GM12878 (cell line): Measurements from ENCODE around the gene TGIF2. TPM values are rescaled to one million over a fixed set of nuclear protein-coding genes. Genes with fewer than 3 reads are reported as not detected.

Experiments
- BCLAF1 ChIP-seq: fragments of 450-650 bp; IDR thresholded peaks from 2 replicates; pipeline ENCODE4 v1.6.1; 2017; ENCODE audit warnings: antibody characterized with exemption, mild to moderate bottlenecking, moderate library complexity
- CBX5 ChIP-seq: sonication (generic); IDR thresholded peaks from 2 replicates; pipeline ENCODE4 v1.6.1; 2016; ENCODE audit warnings: low read depth, moderate library complexity, mild to moderate bottlenecking, inconsistent platforms
- CHD1 ChIP-seq: IDR thresholded peaks from 2 replicates; pipeline ENCODE4 v1.6.1; 2012; ENCODE audit warnings: low read depth, low read length, improper control_type of control experiment
- ELK1 ChIP-seq: IDR thresholded peaks from 2 replicates; pipeline ENCODE4 v1.6.1; 2012; ENCODE audit warnings: low read depth, low read length, improper control_type of control experiment
- FOXK2 ChIP-seq: fragments of 450-650 bp; IDR thresholded peaks from 2 replicates; pipeline ENCODE4 v1.6.1; 2017; ENCODE audit warnings: mild to moderate bottlenecking, moderate library complexity
- IRF4 ChIP-seq: IDR thresholded peaks from 2 replicates; pipeline ENCODE4 v1.6.1; 2011; ENCODE audit warnings: low read depth, low read length
- JUND ChIP-seq: IDR thresholded peaks from 2 replicates; pipeline ENCODE4 v1.6.1; 2012; ENCODE audit warnings: low read depth, mild to moderate bottlenecking, low read length, improper control_type of control experiment, moderate library complexity
- MXI1 ChIP-seq: fragments of 150-350 bp; IDR thresholded peaks from 2 replicates; pipeline ENCODE4 v1.6.1; 2011; ENCODE audit warnings: low read depth, mild to moderate bottlenecking, inconsistent platforms, low read length, improper control_type of control experiment
- MYB ChIP-seq: fragments of 150-350 bp; IDR thresholded peaks from 2 replicates; pipeline ENCODE4 v1.6.1; 2014; ENCODE audit warnings: mild to moderate bottlenecking, low read depth, low read length, borderline replicate concordance
- NFYB ChIP-seq: IDR thresholded peaks from 2 replicates; pipeline ENCODE4 v1.6.1; 2011; ENCODE audit warnings: low read depth, mild to moderate bottlenecking, low read length, improper control_type of control experiment, moderate library complexity; ENCODE audit not compliant: insufficient read depth
- NR2F1 ChIP-seq: fragments of 450-650 bp; conservative IDR thresholded peaks from 2 replicates; pipeline ENCODE4 v1.6.1; 2017; ENCODE audit warnings: mild to moderate bottlenecking
- POLR2A ChIP-seq: IDR thresholded peaks from 2 replicates; pipeline ENCODE4 v1.6.1; 2011; ENCODE audit warnings: low read depth, mild to moderate bottlenecking, low read length
- POLR2AphosphoS5 ChIP-seq: IDR thresholded peaks from 2 replicates; pipeline ENCODE4 v1.6.1; 2011; ENCODE audit warnings: mild to moderate bottlenecking, low read length, inconsistent platforms
- RBBP5 ChIP-seq: fragments of 200-600 bp; sonication (generic); conservative IDR thresholded peaks from 2 replicates; pipeline ENCODE4 v1.6.1; 2016
- REST ChIP-seq: IDR thresholded peaks from 2 replicates; pipeline ENCODE4 v1.6.1; 2012; ENCODE audit warnings: mild to moderate bottlenecking, low read depth, low read length
- SIX5 ChIP-seq: IDR thresholded peaks from 2 replicates; pipeline ENCODE4 v1.6.1; 2011; ENCODE audit warnings: mild to moderate bottlenecking, low read depth, low read length, moderate library complexity; ENCODE audit not compliant: severe bottlenecking
- SMAD5 ChIP-seq: IDR thresholded peaks from 2 replicates; pipeline ENCODE4 v1.6.1; 2016; ENCODE audit warnings: antibody characterized with exemption, low read depth
- SPI1 ChIP-seq: IDR thresholded peaks from 2 replicates; pipeline ENCODE4 v1.6.1; 2011; ENCODE audit warnings: low read depth, mild to moderate bottlenecking, low read length, moderate library complexity, borderline replicate concordance; ENCODE audit not compliant: insufficient read depth
- SREBF2 ChIP-seq: IDR thresholded peaks from 2 replicates; pipeline ENCODE4 v1.6.1; 2012; ENCODE audit warnings: mild to moderate bottlenecking, low read length
- STAT1 ChIP-seq: fragments of 450-650 bp; conservative IDR thresholded peaks from 2 replicates; pipeline ENCODE4 v1.6.1; 2014; ENCODE audit warnings: antibody characterized with exemption, mild to moderate bottlenecking
- TARDBP ChIP-seq: IDR thresholded peaks from 2 replicates; pipeline ENCODE4 v1.6.1; 2016; ENCODE audit warnings: borderline replicate concordance
- TBL1XR1 ChIP-seq: IDR thresholded peaks from 2 replicates; pipeline ENCODE4 v1.6.1; 2012; ENCODE audit warnings: low read depth, low read length, improper control_type of control experiment
- TCF3 ChIP-seq: IDR thresholded peaks from 2 replicates; pipeline ENCODE4 v1.6.1; 2012; ENCODE audit warnings: low read depth, mild to moderate bottlenecking, low read length, borderline replicate concordance; ENCODE audit not compliant: insufficient read depth
- YY1 ChIP-seq: IDR thresholded peaks from 2 replicates; pipeline ENCODE4 v1.6.1; 2011; ENCODE audit warnings: low read depth, mild to moderate bottlenecking, low read length
- ZNF207 ChIP-seq: fragments of 450-650 bp; IDR thresholded peaks from 2 replicates; pipeline ENCODE4 v1.6.1; 2014; ENCODE audit warnings: antibody characterized with exemption, mild to moderate bottlenecking, borderline replicate concordance
- polyA plus RNA-seq, 11 experiments: library from polyadenylated mRNA; depleted of rRNA in 4 of 11; unstranded in 6 of 11; stranded (reverse) in 5 of 11; fragments of >200 nt; fragmentation: Nextera tagmentation in 4 of 11; fragmentation: Illumina TruSeq in 1 of 11; extraction: Ambion mirVana in 4 of 11; extraction: Trizol in 1 of 11; gene quantifications; 1 replicate in 1 of 11; 2 replicates in 10 of 11; pipeline versions ENCODE4 v1.2.1 to v1.2.3, GENCODE V29; 2011 to 2016; ENCODE audit warnings: inconsistent platforms in 2 of 11, missing spikeins in 2 of 11, low read depth in 1 of 11
- total RNA-seq, 4 experiments: library from RNA; depleted of rRNA in 3 of 4; stranded (reverse); fragments of >200 nt in 3 of 4; fragmentation: Illumina TruSeq in 1 of 4; extraction: Trizol in 1 of 4; gene quantifications; 2 replicates each; pipeline versions ENCODE4 v1.2.1 to v1.2.3, GENCODE V29; 2013 to 2021

The TGIF2 gene
- total and polyA plus RNA-seq, 10 of the 15 experiments (the other 5 are each of a cell fraction or from before 2014, with no cell fraction given): 13.1 to 47.1 (median 36.6) TPM

- no peak for TF ChIP-seq SIX5
- TF ChIP-seq SREBF2: 0 out of 2 replicates have a peak, but pooled peaks have one; percentile 23
- TF ChIP-seq SMAD5: peak; percentile 71
- TF ChIP-seq POLR2A: peak; percentile 96
- TF ChIP-seq FOXK2: peak; percentile 51; the same call in 1 of the 2 replicates
- TF ChIP-seq TCF3: peak; percentile 90
- no peak for TF ChIP-seq MYB
- TF ChIP-seq YY1: peak; percentile 85
- TF ChIP-seq BCLAF1: no peak
- TF ChIP-seq ELK1: peak; percentile 71; the same call in 1 of the 2 replicates
- TF ChIP-seq NFYB: peak; percentile 70; the same call in 1 of the 2 replicates
- peak; percentile 64; the same call in 1 of the 2 replicates for TF ChIP-seq TARDBP
- 0 out of 2 replicates have a peak, but pooled peaks have one; percentile 27 for TF ChIP-seq REST
- peak; percentile 67; the same call in 1 of the 2 replicates for TF ChIP-seq ZNF207
- peak; percentile 70 for TF ChIP-seq MXI1
- no peak for TF ChIP-seq CBX5
- TF ChIP-seq SPI1: peak; percentile 55; the same call in 1 of the 2 replicates
- peak; percentile 70 for TF ChIP-seq NR2F1
- 0 out of 2 replicates have a peak, but pooled peaks have one; percentile 7 for TF ChIP-seq TBL1XR1
- TF ChIP-seq STAT1: no peak
- TF ChIP-seq POLR2AphosphoS5: peak; percentile 96
- TF ChIP-seq CHD1: no peak; the same call in 1 of the 2 replicates
- TF ChIP-seq JUND: peak; percentile 84
- TF ChIP-seq RBBP5: no peak
- TF ChIP-seq IRF4: no peak
These were observed 32.2 kb downstream of the TGIF2 start, which contains the start of gene RAB5IF (continued) for GRCh38 chr20:36605399-36606157.
